ENCODE results near the gene TCF7L1. TPM values are rescaled to one million over a fixed set of nuclear protein-coding genes. Genes with fewer than 3 reads are reported as not detected.

The TCF7L1 gene, protein sequence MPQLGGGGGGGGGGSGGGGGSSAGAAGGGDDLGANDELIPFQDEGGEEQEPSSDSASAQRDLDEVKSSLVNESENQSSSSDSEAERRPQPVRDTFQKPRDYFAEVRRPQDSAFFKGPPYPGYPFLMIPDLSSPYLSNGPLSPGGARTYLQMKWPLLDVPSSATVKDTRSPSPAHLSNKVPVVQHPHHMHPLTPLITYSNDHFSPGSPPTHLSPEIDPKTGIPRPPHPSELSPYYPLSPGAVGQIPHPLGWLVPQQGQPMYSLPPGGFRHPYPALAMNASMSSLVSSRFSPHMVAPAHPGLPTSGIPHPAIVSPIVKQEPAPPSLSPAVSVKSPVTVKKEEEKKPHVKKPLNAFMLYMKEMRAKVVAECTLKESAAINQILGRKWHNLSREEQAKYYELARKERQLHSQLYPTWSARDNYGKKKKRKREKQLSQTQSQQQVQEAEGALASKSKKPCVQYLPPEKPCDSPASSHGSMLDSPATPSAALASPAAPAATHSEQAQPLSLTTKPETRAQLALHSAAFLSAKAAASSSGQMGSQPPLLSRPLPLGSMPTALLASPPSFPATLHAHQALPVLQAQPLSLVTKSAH
- total RNA-seq: 1.3 and 2.3 TPM in 2 replicates

DNA sequence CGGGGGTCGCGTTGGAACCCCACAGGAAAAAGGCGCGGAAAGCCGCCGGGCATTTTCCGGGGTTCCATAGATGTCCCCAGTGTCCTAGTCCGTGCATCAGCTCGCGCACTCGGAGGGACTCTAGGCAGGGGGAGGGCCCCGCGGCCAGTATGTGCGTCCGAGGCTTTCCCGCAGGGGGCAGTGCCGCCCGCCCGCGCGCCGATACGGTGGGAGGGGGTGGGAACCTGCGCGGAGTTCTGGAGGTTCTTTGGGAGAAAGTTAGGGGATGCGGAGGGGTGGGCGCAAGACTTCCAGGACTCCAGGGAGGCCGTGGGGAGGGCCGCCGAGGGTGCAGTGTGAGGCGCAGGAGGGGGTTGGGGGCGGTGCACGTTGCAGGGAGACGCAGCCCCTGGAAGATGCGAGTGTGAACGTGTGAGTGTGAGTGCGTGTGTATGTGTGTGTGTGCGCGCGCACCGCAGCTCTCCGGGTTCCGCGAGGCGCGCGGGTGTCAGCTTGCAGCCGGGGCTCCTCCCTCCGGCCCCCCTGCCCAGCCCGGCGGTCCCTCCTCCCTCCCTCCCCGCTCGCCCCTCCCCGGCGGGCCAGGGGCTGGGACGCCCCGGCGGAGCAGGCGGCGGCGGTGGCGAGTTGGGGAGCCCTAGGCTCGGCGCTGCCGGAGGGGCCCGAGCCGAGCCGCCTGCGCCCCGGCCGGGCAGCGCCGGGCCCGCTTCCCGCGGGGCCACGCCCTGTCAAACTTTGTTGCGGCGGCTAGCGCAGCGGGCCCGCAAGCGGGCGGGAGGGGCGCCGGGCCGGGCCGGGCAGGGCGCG lies at the start of gene TCF7L1:
Gene TCF7L1 (plus strand): TSS at position 559 of the 804 bp plus-strand sequence. CDS start 293 bp downstream, outside the sequence.

DNA sequence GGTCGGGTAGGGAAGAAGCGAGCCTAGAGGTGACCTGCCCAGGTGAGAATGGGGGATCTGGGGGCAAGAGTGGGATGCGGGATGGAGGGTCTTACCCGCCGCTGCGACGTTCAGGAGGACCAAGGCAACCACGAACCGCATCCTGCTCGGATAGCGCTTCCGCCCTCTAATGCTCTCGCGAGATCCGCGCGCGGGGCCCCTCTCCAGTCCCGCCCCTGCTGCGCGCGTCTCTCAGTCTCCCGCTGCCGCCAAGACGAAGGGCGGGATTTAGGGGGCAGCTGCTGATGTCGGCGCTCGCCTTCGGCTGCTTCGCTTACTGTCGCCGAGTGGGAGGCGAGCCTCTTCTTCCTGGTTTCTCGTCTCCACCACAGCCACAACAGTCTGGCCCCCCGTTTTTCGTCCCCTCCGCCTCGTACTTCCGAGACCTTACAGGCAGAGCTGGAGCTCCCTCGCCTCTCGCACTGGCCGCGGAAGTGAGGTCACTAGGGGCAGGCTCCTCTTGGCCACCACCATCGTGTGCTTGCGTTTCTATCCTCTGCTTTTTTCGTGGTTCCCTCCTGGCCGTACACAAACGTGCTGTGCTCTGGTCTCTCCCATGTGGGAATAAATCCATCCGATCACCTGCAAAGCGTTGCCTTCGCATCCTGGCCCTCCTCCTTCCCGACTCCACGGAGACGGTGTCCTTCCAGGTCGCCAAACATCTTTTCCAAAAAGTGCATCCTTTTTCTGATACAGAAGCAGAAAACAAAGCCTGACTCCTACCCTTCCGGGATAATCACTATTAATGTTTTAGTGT lies 194.8 kb downstream of the TCF7L1 start, which contains the start of gene TGOLN2:
Gene TGOLN2 (minus strand): TSS at position 168 of the 796 bp plus-strand sequence. CDS start 27 bp downstream, at position 141.

DNA sequence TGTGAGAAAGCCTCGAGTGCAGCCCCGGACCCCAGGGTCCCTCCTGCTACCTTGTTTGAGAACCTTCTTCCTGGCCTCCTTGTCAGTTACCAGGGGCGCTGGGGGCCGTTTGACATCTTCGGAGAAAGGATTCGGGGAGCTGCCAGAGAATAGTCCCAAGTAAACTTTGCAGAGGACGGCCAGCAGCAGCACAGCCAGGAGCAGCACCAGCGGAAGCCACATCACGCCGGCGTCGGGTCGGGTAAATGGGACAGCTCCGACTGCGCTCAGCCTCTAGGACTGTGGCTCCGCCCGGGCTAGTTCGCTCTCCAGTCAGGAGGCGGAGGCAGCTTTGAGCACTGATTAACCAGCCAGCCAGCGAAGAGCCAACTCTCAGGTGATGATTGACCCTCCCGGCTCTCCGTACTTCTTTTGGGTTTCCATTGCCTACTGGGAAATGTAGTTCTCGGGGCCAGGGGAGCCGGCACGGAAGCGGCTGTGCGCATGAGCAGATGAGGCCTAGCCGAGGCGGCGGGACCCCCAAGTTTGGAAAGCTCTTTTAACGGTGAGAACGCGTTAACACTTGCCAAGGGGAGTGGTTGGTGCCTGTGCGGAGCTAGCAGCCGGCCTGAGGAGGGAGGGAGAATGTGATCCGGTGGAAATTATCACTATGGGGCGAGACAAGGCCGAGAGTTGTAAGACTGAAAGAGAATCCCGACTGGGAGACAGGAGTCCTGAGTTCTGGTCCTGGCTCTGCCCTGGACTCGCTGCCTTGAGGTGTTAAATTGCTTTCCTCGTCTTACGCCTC lies 221.3 kb downstream of the TCF7L1 start, which contains the start of the genes ELMOD3 and RETSAT:
Gene ELMOD3 (plus strand): TSS at position 484 of the 787 bp plus-strand sequence. CDS start 2,430 bp downstream, outside the sequence.
Gene RETSAT (minus strand): TSS at position 243 of the 787 bp plus-strand sequence. CDS start 21 bp downstream, at position 222.

Other genes with a start within 250 kb of the TCF7L1 start
- 7,380 and 7,799 TPM in 2 replicates for gene TMSB10, start 227.7 kb upstream of the TCF7L1 start, total RNA-seq
- gene KCMF1, start 162.2 kb upstream of the TCF7L1 start, total RNA-seq: 66.2 and 80.3 TPM in 2 replicates
- 105 and 132 TPM in 2 replicates for gene TGOLN2, start 194.6 kb downstream of the TCF7L1 start, total RNA-seq
- gene RETSAT, start 221.1 kb downstream of the TCF7L1 start, total RNA-seq: 57.7 and 86.0 TPM in 2 replicates
- 14.2 and 19.2 TPM in 2 replicates for gene ELMOD3, start 221.4 kb downstream of the TCF7L1 start, total RNA-seq

Data from regular cardiac myocyte (primary cell).